GM19099 (cell line): Measurements from ENCODE around the gene AMFR.

Source experiments
- POLR2A ChIP-seq: IDR thresholded peaks from 3 replicates; pipeline ENCODE4 v1.6.1; 2011; ENCODE audit warnings: low read depth; ENCODE audit not compliant: insufficient read length; ENCODE audit errors: extremely low read depth

The AMFR gene

GRCh38 chr16:56447286-56447685 is 21.9 kb upstream of the AMFR start:
- TF ChIP-seq POLR2A: no peak

- TF ChIP-seq POLR2A: no peak
Measured at GRCh38 chr16:56438038-56438437, 12.7 kb upstream of the AMFR start.

- TF ChIP-seq POLR2A: no peak
Measured at GRCh38 chr16:56436258-56436657, 10.9 kb upstream of the AMFR start.

GRCh38 chr16:56428091-56428490 is 2.7 kb upstream of the AMFR start:
- TF ChIP-seq POLR2A: no peak

- TF ChIP-seq POLR2A: no peak
Measured at GRCh38 chr16:56426585-56426984, 1.2 kb upstream of the AMFR start.

GRCh38 chr16:56424791-56425438 is 430 bp downstream of the AMFR start:
- TF ChIP-seq POLR2A: no peak

- no peak for TF ChIP-seq POLR2A
Measured at GRCh38 chr16:56424404-56424764, 961 bp downstream of the AMFR start.

- TF ChIP-seq POLR2A: no peak
Measured at GRCh38 chr16:56423584-56424403, 1.6 kb downstream of the AMFR start.

GRCh38 chr16:56422896-56423441 is 2.4 kb downstream of the AMFR start:
- TF ChIP-seq POLR2A: no peak

GRCh38 chr16:56421976-56422669 is 3.2 kb downstream of the AMFR start:
- no peak for TF ChIP-seq POLR2A

GRCh38 chr16:56421313-56421712 is 4.0 kb downstream of the AMFR start:
- TF ChIP-seq POLR2A: no peak

- no peak for TF ChIP-seq POLR2A
Measured at GRCh38 chr16:56420613-56421012, 4.7 kb downstream of the AMFR start.

GRCh38 chr16:56419740-56420548 is 5.4 kb downstream of the AMFR start:
- TF ChIP-seq POLR2A: no peak

- TF ChIP-seq POLR2A: no peak
Measured at GRCh38 chr16:56417138-56417537, 8.2 kb downstream of the AMFR start.

GRCh38 chr16:56415875-56416274 is 9.5 kb downstream of the AMFR start:
- TF ChIP-seq POLR2A: no peak

GRCh38 chr16:56414366-56414765 is 11.0 kb downstream of the AMFR start:
- no peak for TF ChIP-seq POLR2A

- TF ChIP-seq POLR2A: no peak
Measured at GRCh38 chr16:56413381-56413780, 12.0 kb downstream of the AMFR start.
